A673 (cell line): ENCODE results near the gene DENND5B. TPM values are rescaled to one million over a fixed set of nuclear protein-coding genes. Genes with fewer than 3 reads are reported as not detected.

Source experiments
- BruUV-seq: library from RNA; stranded (reverse); fragments of 400-500 nt; replicated peaks from 2 replicates; lab custom pipeline; 2021; lab: Mats Ljungman, UMichigan
- CTCF ChIA-PET: fragments of 300-600 bp; sonication (Branson Sonifier 250); formaldehyde crosslinking; loops from one replicate; lab custom pipeline; 2022; ENCODE audit warnings: antibody characterized with exemption; lab: Charles Lee
- POLR2A ChIA-PET: fragments of 300-600 bp; sonication (Branson Sonifier 250); formaldehyde crosslinking; loops from one replicate; lab custom pipeline; 2022; ENCODE audit warnings: antibody characterized with exemption; ENCODE audit not compliant: low non-redundant PET; lab: Charles Lee
- DNase-seq: peaks from one replicate; pipeline ENCODE4 v3.0.0-alpha.2; 2015; ENCODE audit warnings: low spot score
- H3K27ac ChIP-seq: fragments of 200-600 bp; sonication (generic); 2 replicates; pipeline ENCODE4 v1.5.1; 2016; ENCODE audit warnings: mixed run types, low read depth, mild to moderate bottlenecking, mixed read lengths, antibody characterized with exemption, low read length; ENCODE audit not compliant: poor library complexity, severe bottlenecking
- H3K27me3 ChIP-seq: fragments of 200-600 bp; sonication (generic); replicated peaks from 2 replicates; pipeline ENCODE4 v1.6.1; 2017; ENCODE audit warnings: mixed run types, low read depth, mild to moderate bottlenecking, mixed read lengths, antibody characterized with exemption, low read length; ENCODE audit not compliant: insufficient read depth, poor library complexity
- H3K36me3 ChIP-seq: fragments of 200-600 bp; sonication (generic); 2 replicates; pipeline ENCODE4 v1.6.1; 2016; ENCODE audit warnings: mixed run types, mild to moderate bottlenecking, mixed read lengths, antibody characterized with exemption, low read length; ENCODE audit not compliant: insufficient read depth, poor library complexity, severe bottlenecking
- H3K4me1 ChIP-seq: fragments of 200-600 bp; sonication (generic); 2 replicates; pipeline ENCODE4 v1.6.1; 2017; ENCODE audit warnings: mixed run types, mild to moderate bottlenecking, mixed read lengths, antibody characterized with exemption, low read length; ENCODE audit not compliant: insufficient read depth, poor library complexity, severe bottlenecking
- H3K4me3 ChIP-seq: fragments of 200-600 bp; sonication (generic); 2 replicates; pipeline ENCODE4 v1.5.1; 2016; ENCODE audit warnings: low read depth, mixed run types, mild to moderate bottlenecking, mixed read lengths, low read length; ENCODE audit not compliant: poor library complexity, severe bottlenecking
- H3K9me3 ChIP-seq: fragments of 200-600 bp; sonication (generic); 2 replicates; pipeline ENCODE4 v1.6.1; 2016; ENCODE audit warnings: mixed run types, low read depth, mild to moderate bottlenecking, mixed read lengths, antibody characterized with exemption, low read length; ENCODE audit not compliant: poor library complexity, severe bottlenecking
- CTCF ChIP-seq: fragments of 300-800, 200-600 bp; sonication (generic); conservative IDR thresholded peaks from 2 replicates; pipeline ENCODE4 v1.5.1; 2017; ENCODE audit warnings: low read depth, mild to moderate bottlenecking, antibody characterized with exemption, low read length, moderate library complexity, mixed read lengths
- EZH2 ChIP-seq: fragments of 200-600 bp; sonication (generic); IDR thresholded peaks from 2 replicates; pipeline ENCODE4 v1.6.1; 2017; ENCODE audit warnings: borderline replicate concordance, low read depth, mild to moderate bottlenecking, mixed read lengths, antibody characterized with exemption, low read length; ENCODE audit not compliant: poor library complexity, severe bottlenecking
- intact Hi-C: fragments of 100-400 bp; cut with micrococcal nuclease; formaldehyde crosslinking; loops from one replicate; pipeline ENCODE4 v1.10.0; 2022; ENCODE audit not compliant: unreplicated experiment
- total RNA-seq: library from RNA; stranded (reverse); gene quantifications from 2 replicates; pipeline ENCODE4 v1.2.3, GENCODE V29; 2021

DENND5B gene
- total RNA-seq, 1 experiment from 2014 or later, result 7.6 TPM

GRCh38 chr12:31527083-31527482, 63.9 kb downstream of the DENND5B start:
- ChIA-PET POLR2A (no interaction called here), CTCF (no interaction called here)
- no peak overlapping the region for H3K4me3 ChIP-seq
- H3K27ac ChIP-seq, result no peak overlapping the region
- intact Hi-C loops, result no loop called here
- no peaks in the 10 kb centered on the region for H3K9me3 ChIP-seq
- BruUV-seq, result no TSS peak
- no peaks in the 10 kb centered on the region for H3K36me3 ChIP-seq
- no peaks in the 10 kb centered on the region for H3K27me3 ChIP-seq
- no peaks in the 10 kb centered on the region for H3K4me1 ChIP-seq
- TF ChIP-seq EZH2 (no peak), CTCF (no peak)
- no peak for DNase-seq

DNA sequence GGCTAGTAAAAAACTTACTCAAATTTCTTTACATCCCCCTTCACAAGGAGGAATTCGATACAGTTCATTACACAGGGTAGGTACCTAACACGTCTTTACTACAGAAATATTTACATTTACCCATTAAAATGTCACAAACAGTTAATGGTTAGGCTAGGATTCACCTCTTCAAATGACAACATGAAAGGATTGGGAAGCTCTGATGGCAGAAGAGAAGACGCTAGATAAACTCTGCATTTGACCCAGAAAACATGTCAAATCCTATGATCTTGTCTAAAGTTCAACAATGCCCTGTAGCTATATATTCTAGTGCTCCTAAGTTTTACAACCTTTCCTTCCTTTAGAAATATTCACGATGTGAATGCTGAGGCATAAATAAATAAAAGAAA, 64.8 kb downstream of the DENND5B start:
- no TSS peak for BruUV-seq
- CTCF ChIA-PET, result no interaction called here
- Histone ChIP-seq H3K36me3 (no peaks in the 10 kb centered on the region), H3K9me3 (no peaks in the 10 kb centered on the region), H3K4me1 (no peaks in the 10 kb centered on the region), H3K4me3 (no peak overlapping the region), H3K27ac (no peak overlapping the region), H3K27me3 (no peaks in the 10 kb centered on the region)
- POLR2A ChIA-PET, result no interaction called here
- DNase-seq, result no peak
- TF ChIP-seq EZH2 (no peak), CTCF (no peak)
- intact Hi-C loops, result no loop called here

DNA sequence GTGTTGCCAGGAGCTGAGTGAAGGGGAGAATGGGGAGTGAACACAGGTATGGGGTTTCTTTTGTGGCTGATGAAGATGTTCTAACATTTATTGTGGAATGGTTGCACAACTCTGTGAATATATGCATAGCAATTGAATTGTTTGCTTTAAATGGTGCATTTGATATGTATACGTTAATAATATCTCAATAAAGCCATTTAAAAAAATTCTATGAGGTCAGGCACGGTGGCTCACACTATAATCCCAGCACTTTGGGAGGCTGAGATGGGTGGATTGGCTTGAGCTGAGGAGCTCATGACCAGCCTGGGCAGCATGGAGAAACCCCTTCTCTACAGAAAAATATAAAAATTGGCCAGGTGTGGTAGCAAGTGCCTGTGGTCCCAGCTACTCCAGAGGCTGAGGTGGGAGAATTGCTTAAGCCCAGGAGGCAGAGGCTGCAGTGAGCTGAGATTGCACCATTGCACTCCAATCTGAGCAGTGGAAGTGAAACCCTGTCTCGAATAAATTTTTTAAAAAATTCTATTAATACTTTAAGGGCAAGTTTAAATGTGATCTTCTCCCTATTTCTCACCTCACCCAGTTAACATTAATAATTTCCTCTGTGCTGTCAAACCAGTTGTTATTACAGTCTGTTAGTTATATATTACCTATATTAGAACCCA, 65.3 kb downstream of the DENND5B start:
- no peak overlapping the region for H3K27ac ChIP-seq
- CTCF ChIA-PET, result no interaction called here

More for the DNA sequence above, 65.3 kb downstream of the DENND5B start:
- Histone ChIP-seq H3K9me3 (no peaks in the 10 kb centered on the region), H3K4me3 (no peak overlapping the region), H3K27me3 (no peaks in the 10 kb centered on the region), H3K4me1 (no peaks in the 10 kb centered on the region), H3K36me3 (no peaks in the 10 kb centered on the region)
- BruUV-seq, result no TSS peak
- POLR2A ChIA-PET, result no interaction called here
- intact Hi-C loops, result no loop called here
- no peak for DNase-seq
- TF ChIP-seq EZH2 (no peak), CTCF (no peak)
